NCI-H1417 treated with DMSO at 0.1 percent for 48 hours (cell line): ENCODE data around the gene TRPM3.

Source experiments
- DNase-seq: peaks from one replicate; lab custom pipeline; 2025; lab: John Stamatoyannopoulos, UW

Gene TRPM3

DNA sequence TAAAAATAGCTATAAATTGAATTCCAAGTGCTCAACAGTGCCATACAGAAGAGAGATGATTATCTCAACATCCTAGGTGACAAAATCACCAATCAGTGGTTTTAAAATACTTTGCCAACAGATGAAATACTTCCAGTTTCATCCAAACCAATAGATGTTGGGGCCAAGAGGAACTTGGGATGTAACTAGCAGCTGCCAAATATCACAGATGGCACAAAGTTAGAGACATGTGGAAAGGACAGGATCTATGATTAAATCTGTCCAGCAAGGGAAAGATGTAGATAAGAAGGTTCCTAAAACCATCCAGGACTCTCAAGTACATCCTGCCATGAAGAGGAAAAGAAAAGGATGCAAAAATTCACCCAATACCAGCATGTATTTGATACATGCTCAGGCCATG, 23.8 kb downstream of the TRPM3 start:
- no peak for DNase-seq

DNA sequence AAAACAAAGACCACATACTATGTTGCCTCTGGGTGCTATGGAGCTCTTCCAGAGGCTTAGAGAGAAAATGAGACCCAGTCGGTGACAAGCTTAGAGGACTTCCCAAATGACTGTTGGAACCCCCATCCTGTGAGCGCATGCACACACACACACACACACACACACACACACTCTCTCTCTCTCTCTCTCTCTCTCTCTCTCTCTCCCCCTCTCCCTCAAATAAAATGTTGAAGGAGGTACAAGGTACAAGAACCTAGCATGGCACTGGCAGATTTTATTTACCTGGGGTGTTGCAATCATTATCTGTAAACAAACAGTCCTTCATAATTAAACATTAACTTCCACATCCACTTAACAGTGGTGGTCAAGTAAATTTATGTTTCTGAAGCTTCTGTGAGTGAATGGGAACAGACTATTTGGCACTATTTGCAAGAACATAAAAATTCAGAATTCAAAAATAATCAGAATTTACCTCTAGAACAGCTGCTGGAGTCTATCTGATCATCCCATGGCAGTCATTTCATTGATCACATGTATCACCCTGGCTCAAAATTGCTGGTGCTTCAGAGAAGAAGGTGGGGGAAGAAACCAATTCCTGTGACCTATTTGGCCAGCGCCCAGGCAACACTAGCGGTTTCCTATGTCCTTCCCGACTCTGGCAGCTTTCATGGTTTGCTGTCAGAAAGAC, 24.9 kb downstream of the TRPM3 start:
- no peak for DNase-seq

DNA sequence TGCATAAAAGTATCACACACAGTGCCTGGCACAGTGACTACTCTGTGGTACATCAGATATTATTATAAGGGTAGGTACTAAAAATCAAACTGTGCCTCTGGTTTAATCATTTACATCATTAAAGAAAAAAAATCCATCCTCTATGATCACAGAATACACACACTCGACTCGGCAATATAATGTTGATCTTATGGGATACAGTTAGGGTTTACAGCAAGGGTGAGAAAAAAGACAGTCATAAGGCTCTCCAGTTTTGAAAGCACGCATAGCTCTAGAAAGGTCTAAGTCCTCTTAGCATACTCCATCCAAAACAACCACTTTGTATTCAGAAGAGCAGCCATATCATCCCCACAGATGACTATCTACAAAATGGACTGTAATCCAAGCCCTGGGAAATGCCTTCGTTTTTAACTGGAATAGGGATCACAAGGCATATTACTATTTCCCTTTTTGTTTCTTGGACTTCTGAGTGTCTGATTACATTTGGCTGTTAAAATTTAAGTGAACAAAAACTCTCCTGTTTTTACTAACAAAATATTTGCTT, 26.6 kb downstream of the TRPM3 start:
- no peak for DNase-seq

GRCh38 chr9:71090896-71091295, 30.5 kb downstream of the TRPM3 start:
- DNase-seq: no peak

DNA sequence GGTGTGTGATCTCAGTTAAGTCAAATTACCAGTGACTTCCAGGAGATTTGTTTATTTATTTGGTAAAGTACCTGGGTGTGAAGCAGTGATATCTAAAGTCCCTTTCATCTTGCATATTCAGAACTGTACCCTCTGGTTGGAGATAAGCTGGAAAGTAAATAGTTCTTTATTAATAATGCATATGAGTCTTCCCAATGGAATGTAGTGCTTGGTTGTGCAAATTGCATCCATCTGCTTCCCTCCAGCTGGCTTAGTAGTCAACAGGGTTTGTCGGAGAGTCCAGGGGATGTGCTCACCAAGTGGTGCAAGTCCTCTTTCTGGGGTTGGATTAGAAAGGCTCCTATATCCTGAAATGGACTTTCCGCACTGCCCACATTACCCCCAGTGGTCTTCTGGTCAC, 42.0 kb downstream of the TRPM3 start:
- DNase-seq: no peak

DNA sequence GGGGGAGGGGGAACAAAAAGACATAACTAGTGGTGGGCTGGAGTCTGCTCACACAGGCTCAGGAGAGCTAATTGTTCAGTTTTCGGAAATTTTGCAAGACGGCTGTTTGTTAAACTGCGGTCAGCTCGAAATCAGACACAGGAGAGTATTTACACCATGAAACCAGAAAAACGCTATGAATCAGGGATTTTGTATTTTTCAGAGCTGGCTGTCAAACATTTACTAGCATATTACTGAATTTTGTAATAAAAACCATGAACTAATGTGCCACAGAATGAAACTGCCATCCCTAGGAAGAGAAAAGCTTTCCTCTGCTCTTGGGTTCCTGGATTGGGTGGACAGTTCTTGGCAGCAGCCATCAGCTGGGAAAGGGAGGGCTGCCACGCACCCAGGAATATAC, 45.3 kb downstream of the TRPM3 start:
- no peak for DNase-seq

GRCh38 chr9:71073494-71073893, 47.9 kb downstream of the TRPM3 start:
- DNase-seq: no peak

GRCh38 chr9:71072587-71072986, 48.8 kb downstream of the TRPM3 start:
- no peak for DNase-seq

DNA sequence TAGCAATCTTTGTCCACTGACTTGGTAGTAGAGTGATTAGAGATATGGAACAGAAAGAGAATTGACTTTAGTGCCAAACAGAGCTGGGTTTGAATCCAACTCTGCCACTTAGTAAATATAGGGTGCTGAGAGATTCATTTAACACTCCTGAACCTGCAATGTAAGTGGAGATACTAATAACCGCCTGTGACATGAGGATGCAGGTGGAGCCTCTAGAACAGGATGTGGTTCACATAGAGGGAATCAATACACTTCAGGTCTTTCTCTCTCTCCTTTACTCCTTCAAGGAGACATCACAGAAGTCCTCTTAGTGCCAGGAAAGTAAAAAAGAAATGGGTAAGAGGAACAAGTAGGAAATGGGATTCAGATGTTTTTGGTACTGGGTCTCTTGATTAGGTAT, 49.8 kb downstream of the TRPM3 start:
- DNase-seq: no peak

GRCh38 chr9:71058660-71059059, 62.8 kb downstream of the TRPM3 start:
- no peak for DNase-seq

DNA sequence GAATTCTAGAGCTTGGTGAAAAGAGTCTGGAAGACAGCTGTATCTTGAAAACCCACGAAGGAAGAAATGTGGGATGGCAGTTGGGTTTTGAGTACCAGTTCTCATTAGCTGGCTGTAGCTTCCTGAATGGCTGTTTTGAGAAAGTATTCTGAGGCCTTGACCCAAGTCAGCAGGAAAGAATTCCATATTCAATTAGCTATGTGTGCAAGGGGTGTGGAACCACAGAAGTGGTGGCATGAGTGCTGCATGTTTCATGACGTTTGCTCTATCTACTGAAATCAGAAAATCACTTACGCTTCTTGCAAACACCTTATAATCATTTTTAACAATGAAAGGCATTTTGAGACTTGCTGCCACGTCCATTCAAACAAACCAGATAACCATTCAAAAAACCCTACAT, 69.1 kb downstream of the TRPM3 start:
- DNase-seq: no peak

- no peak for DNase-seq
Measured at GRCh38 chr9:71048280-71048679, 73.1 kb downstream of the TRPM3 start.

DNA sequence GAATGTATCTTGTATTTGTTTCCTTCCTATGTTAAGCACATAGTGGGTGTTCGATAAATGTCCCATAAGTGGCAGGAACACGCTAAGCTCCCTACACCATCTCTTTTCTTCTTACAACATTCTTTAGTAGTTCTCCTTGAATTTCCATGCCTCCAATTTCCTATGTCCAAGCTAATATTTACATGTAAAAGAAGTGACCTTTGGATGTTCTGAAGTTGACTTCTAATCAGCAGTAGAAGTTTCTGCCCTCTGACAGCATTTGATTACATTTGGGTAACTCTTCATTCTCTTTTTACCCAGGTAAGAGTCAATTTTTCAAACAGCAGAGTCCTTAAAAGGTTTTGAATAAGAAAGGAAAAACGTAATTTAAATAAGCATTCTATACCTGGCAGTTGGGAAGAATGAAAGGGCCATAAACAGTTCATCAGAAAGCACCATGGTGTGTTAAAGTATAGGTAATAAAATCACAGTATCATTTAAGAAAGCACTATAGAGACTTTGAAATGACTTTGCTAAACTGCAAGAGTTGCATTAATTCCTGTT, 78.9 kb downstream of the TRPM3 start:
- DNase-seq: no peak

GRCh38 chr9:71037521-71037920, 83.9 kb downstream of the TRPM3 start:
- DNase-seq: no peak

DNA sequence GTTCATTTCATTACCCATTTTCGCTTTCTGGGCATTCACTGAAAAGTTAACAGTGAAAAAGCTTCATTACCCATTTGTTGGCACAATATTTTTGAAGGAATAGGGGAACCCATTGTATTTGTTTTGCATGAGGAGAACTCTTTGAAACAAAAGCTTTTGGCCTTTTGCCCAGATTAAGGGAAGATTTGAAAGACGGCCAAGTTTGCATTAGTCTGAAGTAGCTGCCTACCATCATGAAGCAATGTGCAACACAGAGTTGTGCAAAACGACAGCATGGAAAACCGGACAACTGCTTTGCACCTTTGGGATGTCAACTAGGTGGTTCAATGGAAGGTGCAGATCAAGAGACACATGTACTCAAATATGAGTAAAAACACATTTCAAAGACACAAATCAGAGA, 84.9 kb downstream of the TRPM3 start:
- DNase-seq: no peak

GRCh38 chr9:71032779-71033178, 88.6 kb downstream of the TRPM3 start:
- DNase-seq: no peak

DNA sequence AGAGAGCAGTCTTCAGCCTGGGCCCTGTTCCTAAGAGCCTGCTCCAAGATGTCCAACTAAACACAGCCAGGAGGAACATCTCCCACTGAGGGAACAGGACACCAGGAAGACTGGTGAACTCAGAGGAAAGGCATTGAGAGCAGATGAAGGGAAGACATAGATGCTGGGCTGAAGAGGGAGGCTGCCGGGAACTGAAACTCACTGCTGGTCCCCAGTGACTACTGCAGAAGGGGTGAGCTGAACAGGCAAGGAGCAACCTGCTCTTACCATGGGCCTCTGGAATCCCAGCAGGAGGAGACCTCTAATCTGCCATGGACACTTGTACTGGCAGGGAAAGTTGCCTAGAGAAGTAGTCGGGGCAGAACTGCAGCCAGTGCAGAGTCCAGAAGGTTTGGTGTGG, 95.7 kb downstream of the TRPM3 start:
- no peak for DNase-seq

- DNase-seq: no peak
Measured at GRCh38 chr9:71025201-71025600, 96.2 kb downstream of the TRPM3 start.

GRCh38 chr9:71010258-71010657, 111.2 kb downstream of the TRPM3 start:
- no peak for DNase-seq

DNA sequence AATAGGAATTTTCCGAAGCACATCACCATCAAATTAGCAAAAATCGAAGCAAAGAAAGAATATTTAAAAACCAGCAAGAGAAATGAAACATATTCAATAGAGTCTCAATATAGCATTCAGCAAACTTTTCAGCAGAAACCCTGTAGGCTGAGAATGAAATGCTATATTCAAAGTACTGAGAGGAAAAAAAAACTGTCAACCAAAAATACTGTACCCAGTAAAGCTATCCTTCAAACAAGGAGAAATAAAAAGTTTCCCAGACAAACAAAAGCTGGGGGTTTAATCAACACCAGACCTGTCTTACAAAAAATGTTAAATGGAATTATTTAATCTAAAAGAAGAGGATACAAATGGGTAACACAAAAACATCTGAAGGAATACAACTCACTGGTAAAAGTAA, 116.0 kb downstream of the TRPM3 start:
- no peak for DNase-seq

DNA sequence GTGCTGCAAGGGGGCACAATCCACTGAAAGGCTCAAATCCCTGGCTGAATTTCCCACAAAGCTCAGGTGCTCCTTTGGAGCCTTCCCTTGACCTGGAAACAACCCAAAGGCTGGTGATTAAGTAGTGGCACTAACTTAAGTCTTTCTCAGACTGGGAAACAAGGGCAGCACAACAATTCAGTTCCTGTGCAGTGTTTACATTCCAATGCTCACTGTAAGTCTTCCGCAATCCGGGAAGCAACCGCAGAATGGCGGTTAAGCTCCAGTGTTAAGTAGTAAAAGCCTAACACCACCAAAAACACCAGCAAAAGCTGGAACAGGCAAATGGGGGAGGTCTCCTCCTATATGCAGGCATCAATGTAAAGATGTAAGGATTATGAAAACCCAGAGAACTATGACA, 117.2 kb downstream of the TRPM3 start:
- no peak for DNase-seq

DNA sequence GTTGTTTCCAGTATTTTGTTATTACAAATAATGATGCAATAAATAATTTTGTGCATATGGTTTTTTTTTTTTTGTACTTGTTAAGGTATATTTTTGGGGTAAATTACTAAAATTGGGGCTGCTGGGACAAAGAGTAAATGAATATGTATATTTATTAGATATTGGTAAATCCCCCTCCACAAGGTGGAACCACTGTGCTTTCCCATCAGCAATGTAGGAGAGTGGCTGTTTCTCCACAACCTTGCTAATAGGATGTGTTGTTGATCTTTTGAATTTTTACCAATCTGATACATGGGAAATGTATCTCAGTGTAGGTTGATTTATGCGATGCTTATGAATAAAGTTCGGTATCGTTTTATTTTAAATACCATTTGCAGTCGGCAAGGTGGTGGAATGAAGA, 118.1 kb downstream of the TRPM3 start:
- DNase-seq: no peak

- no peak for DNase-seq
Measured at GRCh38 chr9:71001780-71002386, 119.5 kb downstream of the TRPM3 start.

DNA sequence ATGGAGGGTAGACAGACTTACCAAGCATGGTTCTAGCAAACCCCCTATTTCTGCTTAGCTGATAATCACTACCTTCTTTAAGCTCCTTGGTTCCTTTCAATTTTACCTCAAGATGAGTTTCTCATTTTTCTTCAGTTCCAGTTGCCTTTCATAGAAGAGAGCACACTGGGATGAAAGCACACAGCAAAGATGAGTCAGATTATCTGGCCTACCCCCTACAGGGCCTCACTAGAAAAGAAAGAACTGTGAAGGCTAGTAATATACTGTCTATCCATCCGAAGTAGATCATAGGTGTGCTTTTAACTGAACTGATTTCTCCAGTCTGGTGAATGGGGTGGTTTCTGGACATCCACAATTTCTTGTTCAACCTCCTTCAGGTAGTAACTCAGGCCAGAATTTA, 122.5 kb downstream of the TRPM3 start:
- no peak for DNase-seq
